Large intestine (tissue), 3 donors: ENCODE results near the gene SPRED2. TPM values are rescaled to one million over a fixed set of nuclear protein-coding genes. Genes with fewer than 3 reads are reported as not detected.

Experiments used
- DNase-seq, 2 donors: peaks; one replicate each; pipeline versions ENCODE4 v3.0.0 to v3.0.0-alpha.2; 2013
- H3K27ac ChIP-seq: one replicate; pipeline ENCODE4 v1.5.1; 2013; ENCODE audit warnings: low read length
- H3K27me3 ChIP-seq: 2 replicates; pipeline ENCODE4 v1.6.1; 2013; ENCODE audit warnings: low read length; ENCODE audit not compliant: control insufficient read depth, insufficient read depth
- H3K36me3 ChIP-seq: 2 replicates; pipeline ENCODE4 v1.6.1; 2013; ENCODE audit warnings: low read length; ENCODE audit not compliant: control insufficient read depth, insufficient read depth
- H3K4me1 ChIP-seq: one replicate; pipeline ENCODE4 v1.6.1; 2013; ENCODE audit warnings: low read length; ENCODE audit not compliant: control insufficient read depth, insufficient read depth
- H3K4me3 ChIP-seq: one replicate; pipeline ENCODE4 v1.5.1; 2013; ENCODE audit warnings: low read length
- H3K9me3 ChIP-seq: one replicate; pipeline ENCODE4 v1.6.1; 2013; ENCODE audit warnings: mild to moderate bottlenecking, low read depth, low read length, moderate library complexity; ENCODE audit not compliant: control insufficient read depth
- WGBS: methylation state at CpG from one replicate; pipeline ENCODE4 v1.1.5; 2013; ENCODE audit warnings: low lambda C conversion rate; ENCODE audit not compliant: insufficient coverage; 5-methylcytosine and 5-hydroxymethylcytosine counted together
- polyA plus RNA-seq: library from polyadenylated mRNA; unstranded; fragments of 120-200 nt; gene quantifications from one replicate; pipeline ENCODE4 v1.2.1, GENCODE V29; 2013

SPRED2 gene
- polyA plus RNA-seq, 1 donor, result 22.4 TPM

GRCh38 chr2:65443509-65444186 is 11.2 kb upstream of the SPRED2 start:
- Histone ChIP-seq H3K4me1 (no peaks in the 10 kb centered on the region), H3K9me3 (no peaks in the 10 kb centered on the region), H3K27me3 (no peaks in the 10 kb centered on the region), H3K27ac (no peak overlapping the region), H3K4me3 (no peak overlapping the region), H3K36me3 (no peaks in the 10 kb centered on the region)
- 100% methylated on average over 1 of the region's 5 CpGs for WGBS
- DNase-seq, result no peak

GRCh38 chr2:65442420-65443020 is 10.1 kb upstream of the SPRED2 start:
- H3K27ac ChIP-seq, result no peak overlapping the region
- H3K36me3 ChIP-seq, result no peaks in the 10 kb centered on the region
- no peak overlapping the region for H3K4me3 ChIP-seq
- WGBS, result 100% methylated on average over 2 of the region's 5 CpGs
- H3K4me1 ChIP-seq, result no peaks in the 10 kb centered on the region
- H3K27me3 ChIP-seq, result no peaks in the 10 kb centered on the region
- DNase-seq, result no peak
- no peaks in the 10 kb centered on the region for H3K9me3 ChIP-seq

- no peak for DNase-seq
- Histone ChIP-seq H3K27me3 (no peaks in the 10 kb centered on the region), H3K36me3 (no peaks in the 10 kb centered on the region), H3K9me3 (no peaks in the 10 kb centered on the region), H3K27ac (no peak overlapping the region), H3K4me3 (no peak overlapping the region), H3K4me1 (peaks cover 8% of the 10 kb centered on the region)
- no CpG with 5 or more reads among the region's 2 CpGs for WGBS
These were observed 5.9 kb upstream of the SPRED2 start for GRCh38 chr2:65438137-65438899.

- Histone ChIP-seq H3K36me3 (no peaks in the 10 kb centered on the region), H3K4me1 (peaks cover 8% of the 10 kb centered on the region), H3K4me3 (no peak overlapping the region), H3K9me3 (no peaks in the 10 kb centered on the region), H3K27ac (no peak overlapping the region), H3K27me3 (no peaks in the 10 kb centered on the region)
- DNase-seq, result no peak
- 86% methylated on average over 4 of the region's 9 CpGs for WGBS
These were observed 5.2 kb upstream of the SPRED2 start for GRCh38 chr2:65437392-65438135.

GRCh38 chr2:65436824-65437221 is 4.4 kb upstream of the SPRED2 start:
- Histone ChIP-seq H3K4me3 (peak overlapping the region; percentile 69), H3K36me3 (no peaks in the 10 kb centered on the region), H3K4me1 (peaks cover 8% of the 10 kb centered on the region), H3K9me3 (no peaks in the 10 kb centered on the region), H3K27ac (peak overlapping the region; percentile 85), H3K27me3 (no peaks in the 10 kb centered on the region)
- DNase-seq, result no peak
- no CpG with 5 or more reads among the region's 12 CpGs for WGBS

GRCh38 chr2:65436169-65436823 is 3.9 kb upstream of the SPRED2 start:
- Histone ChIP-seq H3K9me3 (no peaks in the 10 kb centered on the region), H3K4me1 (peaks cover 8% of the 10 kb centered on the region), H3K36me3 (no peaks in the 10 kb centered on the region), H3K4me3 (peak overlapping the region; percentile 69), H3K27ac (peak overlapping the region; percentile 85), H3K27me3 (no peaks in the 10 kb centered on the region)
- DNase-seq, result peak; percentile 80 to 91
- no CpG with 5 or more reads among the region's 65 CpGs for WGBS

- Histone ChIP-seq H3K27me3 (no peaks in the 10 kb centered on the region), H3K4me1 (peaks cover 8% of the 10 kb centered on the region), H3K4me3 (peak overlapping the region; percentile 69), H3K9me3 (no peaks in the 10 kb centered on the region), H3K27ac (peak overlapping the region; percentile 85), H3K36me3 (no peaks in the 10 kb centered on the region)
- DNase-seq, result peak; percentile 77 to 86
- WGBS, result no CpG with 5 or more reads among the region's 42 CpGs
These were observed 3.3 kb upstream of the SPRED2 start for GRCh38 chr2:65435625-65436168.

- WGBS, result no CpG with 5 or more reads among the region's 3 CpGs
- no peak overlapping the region for H3K27ac ChIP-seq
These were observed 2.3 kb upstream of the SPRED2 start for GRCh38 chr2:65434592-65435241.

GRCh38 chr2:65431421-65432226 is 775 bp downstream of the SPRED2 start:
- Histone ChIP-seq H3K4me1 (peaks cover 4% of the 10 kb centered on the region), H3K4me3 (peak overlapping the region; percentile 94), H3K27ac (peak overlapping the region; percentile 94), H3K36me3 (no peaks in the 10 kb centered on the region), H3K27me3 (no peaks in the 10 kb centered on the region), H3K9me3 (no peaks in the 10 kb centered on the region)
- no CpG with 5 or more reads among the region's 71 CpGs for WGBS
- peak in 1 of 2 donors; percentile 80 for DNase-seq

More at GRCh38 chr2:65434592-65435241, 2.3 kb upstream of the SPRED2 start:
- Histone ChIP-seq H3K4me1 (peaks cover 8% of the 10 kb centered on the region), H3K9me3 (no peaks in the 10 kb centered on the region), H3K36me3 (no peaks in the 10 kb centered on the region), H3K27me3 (no peaks in the 10 kb centered on the region), H3K4me3 (no peak overlapping the region)
- peak in 1 of 2 donors; percentile 36 for DNase-seq
